Thymus (tissue), 11 donors: ENCODE results near the gene CCL7. TPM values are rescaled to one million over a fixed set of nuclear protein-coding genes. Genes with fewer than 3 reads are reported as not detected.

Experiments
- DNase-seq, 9 donors: peaks; one replicate each; pipeline ENCODE4 v3.0.0-alpha.2; 2013; ENCODE audit warnings: low spot score in 9 of 9, low read depth in 6 of 9, missing footprints in 1 of 9
- H3K27ac ChIP-seq, 2 donors: one replicate each; pipeline ENCODE4 v1.5.1; 2013; ENCODE audit warnings: control low read depth in 1 of 2, low read depth in 1 of 2, low read length in 1 of 2, mild to moderate bottlenecking in 1 of 2, moderate library complexity in 1 of 2
- H3K27me3 ChIP-seq, 2 donors: one replicate each; pipeline ENCODE4 v1.5.1; 2013; ENCODE audit warnings: low read length in 1 of 2; ENCODE audit not compliant: control insufficient read depth in 2 of 2, insufficient read depth in 1 of 2
- H3K36me3 ChIP-seq, 2 donors: one replicate each; pipeline ENCODE4 v1.5.1; 2013; ENCODE audit warnings: low read length in 1 of 2, mild to moderate bottlenecking in 1 of 2, moderate library complexity in 1 of 2; ENCODE audit not compliant: control insufficient read depth in 2 of 2, insufficient read depth in 2 of 2
- H3K4me1 ChIP-seq, 2 donors: one replicate each; pipeline ENCODE4 v1.5.1; 2013; ENCODE audit warnings: low read length in 2 of 2; ENCODE audit not compliant: control insufficient read depth in 2 of 2, insufficient read depth in 2 of 2
- H3K4me3 ChIP-seq, 2 donors: one replicate each; pipeline ENCODE4 v1.5.1; 2013; ENCODE audit warnings: low read length in 2 of 2, control low read depth in 1 of 2, mild to moderate bottlenecking in 1 of 2
- H3K9me3 ChIP-seq, 2 donors: one replicate each; pipeline ENCODE4 v1.5.1; 2013; ENCODE audit warnings: low read length in 1 of 2, mild to moderate bottlenecking in 1 of 2; ENCODE audit not compliant: control insufficient read depth in 2 of 2, insufficient read depth in 1 of 2
- WGBS: extraction: QIAGEN DNeasy Blood & Tissue Kit; methylation state at CpG from one replicate; pipeline ENCODE4 v1.1.7; 2013; 5-methylcytosine and 5-hydroxymethylcytosine counted together
- polyA plus RNA-seq: library from polyadenylated mRNA; stranded (reverse); fragments of 200-250 nt; gene quantifications from one replicate; pipeline ENCODE4 v1.2.3, GENCODE V29; 2013
- total RNA-seq: library from RNA; stranded (reverse); fragments of 120-200 nt; gene quantifications from one replicate; pipeline ENCODE4 v1.2.4, GENCODE V29; 2013
- donor health status: healthy.

The CCL7 gene
- total and polyA plus RNA-seq, 2 donors: 0.47 to 5.4 TPM

GRCh38 chr17:34243364-34244320, 26.4 kb upstream of the CCL7 start:
- H3K4me1 ChIP-seq: no peaks in the 10 kb centered on the region

GRCh38 chr17:34245351-34245905, 24.6 kb upstream of the CCL7 start:
- no peaks in the 10 kb centered on the region for H3K36me3 ChIP-seq
- H3K27me3 ChIP-seq: no peaks in the 10 kb centered on the region
- no peak overlapping the region for H3K27ac ChIP-seq
- 94% methylated on average over 6 of the region's 6 CpGs for WGBS
- H3K9me3 ChIP-seq: no peaks in the 10 kb centered on the region
- DNase-seq: no peak
- H3K4me3 ChIP-seq: no peak overlapping the region
- H3K4me1 ChIP-seq: no peaks in the 10 kb centered on the region

More at GRCh38 chr17:34243364-34244320, 26.4 kb upstream of the CCL7 start:
- no peak for DNase-seq
- H3K36me3 ChIP-seq: no peaks in the 10 kb centered on the region
- H3K9me3 ChIP-seq: no peaks in the 10 kb centered on the region
- no peak overlapping the region for H3K4me3 ChIP-seq
- peak overlapping the region in 1 of 2 donors; percentile 8 for H3K27ac ChIP-seq
- H3K27me3 ChIP-seq: no peaks in the 10 kb centered on the region
- 93% methylated on average over 7 of the region's 7 CpGs for WGBS

- DNase-seq: no peak
- Histone ChIP-seq H3K36me3 (no peaks in the 10 kb centered on the region), H3K9me3 (no peaks in the 10 kb centered on the region), H3K27me3 (no peaks in the 10 kb centered on the region), H3K4me3 (no peak overlapping the region), H3K27ac (no peak overlapping the region), H3K4me1 (no peaks in the 10 kb centered on the region)
- 87% methylated on average over 1 of the region's 1 CpG for WGBS
Observed at GRCh38 chr17:34246446-34246845, 23.6 kb upstream of the CCL7 start.

- Histone ChIP-seq H3K27me3 (no peaks in the 10 kb centered on the region), H3K36me3 (no peaks in the 10 kb centered on the region), H3K4me3 (no peak overlapping the region), H3K4me1 (peaks cover 0 to under 1% of the 10 kb centered on the region in 2 donors), H3K27ac (no peak overlapping the region), H3K9me3 (no peaks in the 10 kb centered on the region)
- DNase-seq: no peak
- whole genome bisulfite sequencing: 80% methylated on average over 3 of the region's 3 CpGs
Observed at GRCh38 chr17:34246881-34247280, 23.1 kb upstream of the CCL7 start.

GRCh38 chr17:34248511-34249024, 21.5 kb upstream of the CCL7 start:
- WGBS: 84% methylated on average over 6 of the region's 6 CpGs
- Histone ChIP-seq H3K9me3 (no peaks in the 10 kb centered on the region), H3K27me3 (no peaks in the 10 kb centered on the region), H3K36me3 (no peaks in the 10 kb centered on the region), H3K4me1 (peaks cover 0 to 6% of the 10 kb centered on the region in 2 donors), H3K4me3 (no peak overlapping the region), H3K27ac (no peak overlapping the region)
- no peak for DNase-seq

GRCh38 chr17:34249061-34249460, 21.0 kb upstream of the CCL7 start:
- Histone ChIP-seq H3K9me3 (no peaks in the 10 kb centered on the region), H3K27me3 (no peaks in the 10 kb centered on the region), H3K36me3 (no peaks in the 10 kb centered on the region), H3K4me3 (no peak overlapping the region), H3K27ac (no peak overlapping the region), H3K4me1 (peaks cover 0 to 11% of the 10 kb centered on the region in 2 donors)
- WGBS: 95% methylated on average over 1 of the region's 1 CpG
- DNase-seq: no peak

GRCh38 chr17:34249478-34249877, 20.5 kb upstream of the CCL7 start:
- H3K36me3 ChIP-seq: no peaks in the 10 kb centered on the region
- DNase-seq: no peak
- WGBS: 85% methylated on average over 1 of the region's 1 CpG
- H3K9me3 ChIP-seq: no peaks in the 10 kb centered on the region
- H3K27ac ChIP-seq: no peak overlapping the region
- H3K4me3 ChIP-seq: no peak overlapping the region
- H3K27me3 ChIP-seq: no peaks in the 10 kb centered on the region
- H3K4me1 ChIP-seq: peaks cover 0 to 15% of the 10 kb centered on the region in 2 donors

- WGBS: 88% methylated on average over 3 of the region's 3 CpGs
- Histone ChIP-seq H3K36me3 (no peaks in the 10 kb centered on the region), H3K4me3 (no peak overlapping the region), H3K4me1 (peaks cover 0 to 19% of the 10 kb centered on the region in 2 donors), H3K27ac (no peak overlapping the region), H3K9me3 (no peaks in the 10 kb centered on the region), H3K27me3 (peaks cover 0 to 4% of the 10 kb centered on the region in 2 donors)
- no peak for DNase-seq
Observed at GRCh38 chr17:34251186-34251585, 18.8 kb upstream of the CCL7 start.

GRCh38 chr17:34252095-34252443, 18.0 kb upstream of the CCL7 start:
- no peak for DNase-seq
- Histone ChIP-seq H3K9me3 (no peaks in the 10 kb centered on the region), H3K4me1 (peaks cover 0 to 19% of the 10 kb centered on the region in 2 donors), H3K4me3 (no peak overlapping the region), H3K27ac (peak overlapping the region; percentile 46 to 51), H3K27me3 (peaks cover 0 to 4% of the 10 kb centered on the region in 2 donors), H3K36me3 (no peaks in the 10 kb centered on the region)
- WGBS: 20% methylated on average over 5 of the region's 5 CpGs
